Ovary (tissue), 9 donors: ENCODE measurements around the gene RPP30. TPM values are rescaled to one million over a fixed set of nuclear protein-coding genes. Genes with fewer than 3 reads are reported as not detected.

ENCODE experiments used
- DNase-seq, 5 donors: peaks; one replicate each; pipeline ENCODE4 v3.0.0-alpha.2; 2019 to 2020
- H3K27ac ChIP-seq, 2 donors: fragments of 200-600 bp; one replicate each; pipeline versions ENCODE4 v1.5.1 to v1.8.0; 2019 to 2022
- H3K27me3 ChIP-seq: fragments of 200-600 bp; one replicate; pipeline ENCODE4 v1.8.0; 2022
- H3K36me3 ChIP-seq: fragments of 200-600 bp; sonication (generic); one replicate; pipeline ENCODE4 v1.5.1; 2019
- H3K4me1 ChIP-seq: one replicate; pipeline ENCODE4 v1.8.1; 2013; ENCODE audit warnings: mild to moderate bottlenecking, moderate library complexity; ENCODE audit not compliant: insufficient read depth
- H3K4me3 ChIP-seq: fragments of 200-600 bp; sonication (generic); one replicate; pipeline ENCODE4 v1.5.1; 2017
- H3K9me3 ChIP-seq, 2 donors: fragments of 200-600 bp in 1 of 2; sonication (generic) in 1 of 2; one replicate each; pipeline versions ENCODE4 v1.5.1 to v1.8.1; 2013 to 2019; ENCODE audit warnings: mild to moderate bottlenecking in 1 of 2, moderate library complexity in 1 of 2
- CTCF ChIP-seq, 3 donors: fragments of 450-650 bp in 2 of 3; fragments of 200-600 bp in 1 of 3; IDR thresholded peaks; one replicate each; pipeline versions ENCODE4 v1.5.1 to v1.8.0; 2016 to 2022; ENCODE audit warnings: antibody characterized with exemption in 3 of 3, mild to moderate bottlenecking in 1 of 3
- EP300 ChIP-seq: sonication (generic); formaldehyde crosslinking; IDR thresholded peaks from one replicate; pipeline ENCODE4 v1.6.1; 2017; ENCODE audit warnings: antibody characterized with exemption
- POLR2A ChIP-seq: fragments of 450-650 bp; IDR thresholded peaks from one replicate; pipeline ENCODE4 v1.6.1; 2017; ENCODE audit warnings: antibody characterized with exemption, mild to moderate bottlenecking, moderate library complexity
- WGBS, 3 donors: extraction: QIAGEN DNeasy Blood & Tissue Kit in 1 of 3; methylation state at CpG; one replicate each; pipeline versions ENCODE4 v1.1.5 to v1.1.7; 2013 to 2017; 5-methylcytosine and 5-hydroxymethylcytosine counted together
- intact Hi-C, 4 donors: fragments of 100-400 bp; cut with DNase I; formaldehyde crosslinking; loops; one replicate each; pipeline versions ENCODE4 v1.11.0 to v1.15.1; 2022 to 2023
- polyA plus RNA-seq, 2 donors: library from polyadenylated mRNA; stranded (reverse); fragments of 200-250 nt in 1 of 2; fragments of 350-450 nt in 1 of 2; fragmentation: Illumina TruSeq in 1 of 2; extraction: RNeasy Lipid Tissue Mini Kit (QIAGEN cat#74804) in 1 of 2; gene quantifications; one replicate each; pipeline ENCODE4 v1.2.3, GENCODE V29; 2013 to 2014
- total RNA-seq, 7 donors: library from RNA; depleted of rRNA in 2 of 7; stranded (reverse); fragments of >200 nt in 2 of 7; fragmentation: NEBNext Ultra II Directional in 3 of 7; extraction: Animal tissue kit (Norgen Biotek cat#: 25700) in 3 of 7; gene quantifications; one replicate each; pipeline versions ENCODE4 v1.1.0 to v1.2.4, GENCODE V29; 2016 to 2023
- donor health status: DM: no; HTN: no; CAD: no; lungs with moderate emphysema.
- donor health status: DM: no; HTN: no; CAD: no.
- donor health status: Bipolar disorder and iron deficiency.
- donor health status: DM: yes; HTN: yes; CAD: no.
- donor health status: DM: no; HTN: no; CAD: no.
- donor health status: DM: yes; HTN: yes; CAD: no.

The RPP30 gene
- total and polyA plus RNA-seq, 9 donors, result 20.9 to 35.1 (median 28.6) TPM

- Histone ChIP-seq H3K4me1 (peaks cover 1% of the 10 kb centered on the region), H3K4me3 (no peak overlapping the region), H3K9me3 (no peaks in the 10 kb centered on the region), H3K36me3 (no peaks in the 10 kb centered on the region), H3K27ac (no peak overlapping the region), H3K27me3 (no peaks in the 10 kb centered on the region)
- no peak for DNase-seq
- 67 to 76% (median 76%) methylated on average over 2 of the region's 2 CpGs for WGBS, 3 donors
- intact Hi-C loops, result no loop called here
- TF ChIP-seq EP300 (no peak), CTCF (IDR thresholded peaks at IDR 0.05) (no peak), POLR2A (no peak)
Observed at GRCh38 chr10:90923111-90923731, 51.4 kb downstream of the RPP30 start.

- WGBS, 3 donors, result 77 to 93% (median 92%) methylated on average over 3 of the region's 3 CpGs
- no peak for TF ChIP-seq EP300
- TF ChIP-seq POLR2A, result no peak
- no peak for TF ChIP-seq CTCF (IDR thresholded peaks at IDR 0.05)
- no peak overlapping the region for H3K27ac ChIP-seq
Observed at GRCh38 chr10:90924552-90924951, 52.8 kb downstream of the RPP30 start.

GRCh38 chr10:90925079-90926029, 53.6 kb downstream of the RPP30 start:
- Histone ChIP-seq H3K4me1 (peaks cover 4% of the 10 kb centered on the region), H3K27ac (no peak overlapping the region), H3K27me3 (no peaks in the 10 kb centered on the region), H3K4me3 (no peak overlapping the region), H3K36me3 (no peaks in the 10 kb centered on the region), H3K9me3 (no peaks in the 10 kb centered on the region)
- DNase-seq, result no peak
- TF ChIP-seq POLR2A (no peak), CTCF (IDR thresholded peaks at IDR 0.05) (no peak), EP300 (no peak)
- intact Hi-C loops, result no loop called here
- 86 to 94% (median 87%) methylated on average over 5 of the region's 5 CpGs for WGBS, 3 donors

More at GRCh38 chr10:90924552-90924951, 52.8 kb downstream of the RPP30 start:
- intact Hi-C loops, result no loop called here
- H3K4me3 ChIP-seq, result no peak overlapping the region
- H3K27me3 ChIP-seq, result no peaks in the 10 kb centered on the region
- H3K36me3 ChIP-seq, result no peaks in the 10 kb centered on the region
- no peak for DNase-seq
- peaks cover 4% of the 10 kb centered on the region for H3K4me1 ChIP-seq
- no peaks in the 10 kb centered on the region for H3K9me3 ChIP-seq

GRCh38 chr10:90927293-90927692, 55.5 kb downstream of the RPP30 start:
- H3K4me3 ChIP-seq, result no peak overlapping the region
- no peak for DNase-seq
- peaks cover 10% of the 10 kb centered on the region for H3K4me1 ChIP-seq
- H3K27ac ChIP-seq, result no peak overlapping the region
- H3K36me3 ChIP-seq, result no peaks in the 10 kb centered on the region
- TF ChIP-seq POLR2A, result no peak
- TF ChIP-seq CTCF (IDR thresholded peaks at IDR 0.05), result no peak
- TF ChIP-seq EP300, result no peak
- intact Hi-C loops, result no loop called here
- whole genome bisulfite sequencing, 3 donors, result 87 to 98% (median 95%) methylated on average over 2 of the region's 2 CpGs
- no peaks in the 10 kb centered on the region for H3K9me3 ChIP-seq
- H3K27me3 ChIP-seq, result no peaks in the 10 kb centered on the region
